H9 (cell line): ENCODE data around the gene CLCN2. TPM values are rescaled to one million over a fixed set of nuclear protein-coding genes. Genes with fewer than 3 reads are reported as not detected.

Experiments used
- DNase-seq: peaks from one replicate; pipeline ENCODE4 v3.0.0-alpha.2; 2017
- H2AFZ ChIP-seq: one replicate; pipeline ENCODE4 v1.6.1; 2013; ENCODE audit warnings: mild to moderate bottlenecking, low read length, control low read depth, moderate library complexity
- H2AK5ac ChIP-seq: 2 replicates; pipeline ENCODE4 v1.6.1; 2013; ENCODE audit warnings: low read length, control low read depth, mixed read lengths; ENCODE audit not compliant: insufficient read length
- H2BK120ac ChIP-seq: one replicate; pipeline ENCODE4 v1.6.1; 2013; ENCODE audit warnings: low read depth, mild to moderate bottlenecking, low read length, control low read depth, inconsistent platforms; ENCODE audit not compliant: poor library complexity, severe bottlenecking
- H2BK12ac ChIP-seq: 2 replicates; pipeline ENCODE4 v1.6.1; 2013; ENCODE audit warnings: low read length, control low read depth, mixed read lengths, low read depth; ENCODE audit not compliant: insufficient read length
- H2BK15ac ChIP-seq: 2 replicates; pipeline ENCODE4 v1.6.1; 2013; ENCODE audit warnings: low read depth, low read length, control low read depth
- H2BK20ac ChIP-seq: one replicate; pipeline ENCODE4 v1.6.1; 2013; ENCODE audit warnings: low read depth, mild to moderate bottlenecking, low read length, control low read depth, inconsistent platforms; ENCODE audit not compliant: poor library complexity, severe bottlenecking
- H2BK5ac ChIP-seq: 2 replicates; pipeline ENCODE4 v1.6.1; 2013; ENCODE audit warnings: low read length, control low read depth, mixed read lengths; ENCODE audit not compliant: insufficient read length
- H3K14ac ChIP-seq: 2 replicates; pipeline ENCODE4 v1.6.1; 2013; ENCODE audit warnings: low read length, control low read depth; ENCODE audit not compliant: insufficient read depth
- H3K18ac ChIP-seq: 2 replicates; pipeline ENCODE4 v1.6.1; 2013; ENCODE audit warnings: low read depth, mild to moderate bottlenecking, mixed read lengths, low read length, control low read depth; ENCODE audit not compliant: insufficient read length
- H3K23ac ChIP-seq: 2 replicates; pipeline ENCODE4 v1.6.1; 2013; ENCODE audit warnings: low read length, control low read depth, mixed read lengths, low read depth; ENCODE audit not compliant: insufficient read length
- H3K23me2 ChIP-seq: 2 replicates; pipeline ENCODE4 v1.6.1; 2013; ENCODE audit warnings: low read depth, mild to moderate bottlenecking, mixed read lengths, low read length, control low read depth; ENCODE audit not compliant: insufficient read length, poor library complexity, severe bottlenecking
- H3K27ac ChIP-seq: 2 replicates; pipeline ENCODE4 v1.5.1; 2013; ENCODE audit warnings: low read length, control low read depth, mixed read lengths, low read depth; ENCODE audit not compliant: insufficient read length
- H3K27me3 ChIP-seq: 2 replicates; pipeline ENCODE4 v1.6.1; 2013; ENCODE audit warnings: low read length, control low read depth, inconsistent platforms; ENCODE audit not compliant: insufficient read depth
- H3K4ac ChIP-seq: 2 replicates; pipeline ENCODE4 v1.6.1; 2013; ENCODE audit warnings: low read depth, mild to moderate bottlenecking, control low read depth, inconsistent platforms, low read length, moderate library complexity
- H3K4me1 ChIP-seq: 2 replicates; pipeline ENCODE4 v1.6.1; 2013; ENCODE audit warnings: low read length, control low read depth, inconsistent platforms; ENCODE audit not compliant: insufficient read depth
- H3K4me2 ChIP-seq: 2 replicates; pipeline ENCODE4 v1.6.1; 2013; ENCODE audit warnings: low read length, control low read depth, mixed read lengths; ENCODE audit not compliant: insufficient read length, insufficient read depth
- H3K56ac ChIP-seq: 2 replicates; pipeline ENCODE4 v1.6.1; 2013; ENCODE audit warnings: low read depth, mild to moderate bottlenecking, mixed read lengths, low read length, control low read depth; ENCODE audit not compliant: insufficient read length
- H3K79me1 ChIP-seq: 2 replicates; pipeline ENCODE4 v1.6.1; 2013; ENCODE audit warnings: low read depth, mild to moderate bottlenecking, moderate library complexity, low read length, control low read depth, inconsistent platforms; ENCODE audit not compliant: insufficient read depth, poor library complexity, severe bottlenecking
- H3K79me2 ChIP-seq: 2 replicates; pipeline ENCODE4 v1.6.1; 2013; ENCODE audit warnings: low read length, control low read depth, inconsistent platforms; ENCODE audit not compliant: insufficient read depth
- H3K9ac ChIP-seq: 2 replicates; pipeline ENCODE4 v1.6.1; 2013; ENCODE audit warnings: low read length, control low read depth, mixed read lengths; ENCODE audit not compliant: insufficient read length; ENCODE audit errors: extremely low read depth
- H3K9me3 ChIP-seq: one replicate; pipeline ENCODE4 v1.6.1; 2013; ENCODE audit warnings: low read depth, low read length, inconsistent platforms; ENCODE audit not compliant: control insufficient read depth
- H3T11ph ChIP-seq: one replicate; pipeline ENCODE4 v1.6.1; 2013; ENCODE audit warnings: mild to moderate bottlenecking, low read length, control low read depth, inconsistent platforms
- H4K20me1 ChIP-seq: one replicate; pipeline ENCODE4 v1.6.1; 2013; ENCODE audit not compliant: control insufficient read depth, insufficient read length, insufficient read depth
- H4K5ac ChIP-seq: 2 replicates; pipeline ENCODE4 v1.6.1; 2013; ENCODE audit warnings: low read depth, mild to moderate bottlenecking, mixed read lengths, low read length, control low read depth; ENCODE audit not compliant: insufficient read length
- H4K8ac ChIP-seq: replicated peaks from 2 replicates; pipeline ENCODE4 v1.6.1; 2013; ENCODE audit warnings: low read length, control low read depth, mixed read lengths, low read depth; ENCODE audit not compliant: insufficient read length
- H4K91ac ChIP-seq: 2 replicates; pipeline ENCODE4 v1.6.1; 2013; ENCODE audit warnings: low read depth, mild to moderate bottlenecking, moderate library complexity, mixed read lengths, low read length, control low read depth; ENCODE audit not compliant: insufficient read length
- H3K27ac Mint-ChIP-seq, 3 experiments: 2 replicates in 2 of 3; 3 replicates in 1 of 3; pipeline ENCODE4 v1.8.0; 2020 to 2021; ENCODE audit warnings: mixed read lengths in 3 of 3, mild to moderate bottlenecking in 1 of 3, moderate library complexity in 1 of 3
- H3K27me3 Mint-ChIP-seq: 2 replicates; pipeline ENCODE4 v1.8.0; 2021; ENCODE audit warnings: low read depth, mild to moderate bottlenecking, moderate library complexity, mixed read lengths
- H3K36me3 Mint-ChIP-seq, 3 experiments: 2 replicates in 2 of 3; 3 replicates in 1 of 3; pipeline ENCODE4 v1.8.0; 2020 to 2021; ENCODE audit warnings: low read depth in 3 of 3, mixed read lengths in 3 of 3; ENCODE audit not compliant: insufficient read depth in 1 of 3
- H3K4me1 Mint-ChIP-seq, 2 experiments: 2 replicates each; pipeline ENCODE4 v1.8.0; 2020; ENCODE audit warnings: mixed read lengths in 2 of 2
- H3K4me3 Mint-ChIP-seq, 2 experiments: 2 replicates in 1 of 2; 3 replicates in 1 of 2; pipeline ENCODE4 v1.8.0; 2020 to 2021; ENCODE audit warnings: mild to moderate bottlenecking in 2 of 2, mixed read lengths in 2 of 2, moderate library complexity in 1 of 2
- H3K9me3 Mint-ChIP-seq, 2 experiments: 2 replicates in 1 of 2; 3 replicates in 1 of 2; pipeline ENCODE4 v1.8.0; 2020; ENCODE audit warnings: mild to moderate bottlenecking in 2 of 2, mixed read lengths in 2 of 2, moderate library complexity in 1 of 2
- WGBS: extraction: QIAGEN DNeasy Blood & Tissue Kit; methylation state at CpG from one replicate; pipeline ENCODE4 v1.1.7; 2013; ENCODE audit warnings: missing lambda C conversion rate, low lambda C conversion rate, mixed read lengths; ENCODE audit not compliant: insufficient read length; ENCODE audit errors: extremely low coverage; 5-methylcytosine and 5-hydroxymethylcytosine counted together
- total RNA-seq: library from RNA; stranded (reverse); gene quantifications from 2 replicates; pipeline ENCODE4 v1.2.1, GENCODE V29; 2021
- TF ChIP-seq, protein P1 (sequence below): fragments of 200-600 bp; sonication (generic); conservative IDR thresholded peaks from 3 replicates; pipeline ENCODE4 v1.8.0; 2021; ENCODE audit warnings: antibody characterized with exemption, mild to moderate bottlenecking

Gene CLCN2
- total RNA-seq, 1 experiment from 2014 or later = 17.2 TPM

DNA sequence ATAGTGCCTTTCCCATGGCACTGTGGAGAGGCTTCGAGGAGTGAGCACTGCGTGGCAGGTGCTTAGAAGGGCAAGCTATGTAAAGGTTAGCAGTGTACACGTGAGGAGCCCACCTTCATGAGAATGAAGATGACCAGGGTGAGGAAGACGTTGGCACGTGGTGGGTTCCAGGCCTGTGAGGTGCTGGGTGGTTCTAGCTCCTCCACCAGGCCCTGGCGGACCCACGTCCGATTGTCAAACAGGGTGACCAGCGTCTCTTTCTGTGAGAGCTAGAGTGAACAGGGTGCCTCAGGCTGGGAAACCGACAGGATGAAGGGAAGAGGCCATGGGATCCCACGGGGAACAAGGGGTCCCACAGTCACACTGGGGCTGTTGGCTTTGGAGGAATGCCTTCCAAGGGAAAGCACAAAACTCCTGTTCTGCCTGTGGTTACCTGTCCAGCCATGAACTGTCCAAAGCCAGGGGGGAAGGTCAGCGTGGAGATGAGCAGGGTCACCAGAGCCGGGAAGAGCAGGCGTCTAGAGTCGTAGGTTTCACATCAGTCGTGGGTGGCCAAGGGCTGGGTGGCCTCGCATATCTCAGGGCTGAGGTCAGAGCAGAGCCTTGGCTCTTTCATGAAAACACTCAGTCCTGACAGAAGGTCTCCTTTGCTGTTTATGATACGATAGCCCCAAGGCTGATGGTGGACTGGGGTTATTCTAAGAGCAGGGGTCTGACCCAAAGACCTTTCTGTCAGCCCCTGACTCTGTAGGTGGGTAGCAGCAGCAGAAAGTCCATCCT, 6.0 kb downstream of the CLCN2 start:
- peaks cover 20 to 30% of the 10 kb centered on the region in 2 experiments for H3K4me1 Mint-ChIP-seq
- no peak overlapping the region for H2BK15ac ChIP-seq
- H3K27ac Mint-ChIP-seq = peak overlapping the region in 1 of 3 experiments; percentile 42; a peak in 1 of 7 replicates
- H2BK12ac ChIP-seq = no peak overlapping the region
- H2BK5ac ChIP-seq = no peak overlapping the region
- H2AK5ac ChIP-seq = no peak overlapping the region
- H3K9ac ChIP-seq = no peak overlapping the region
- no peak overlapping the region for H3K23ac ChIP-seq
- no peak overlapping the region for H4K91ac ChIP-seq
- H4K8ac ChIP-seq = no peak overlapping the region
- H3K27me3 ChIP-seq = no peaks in the 10 kb centered on the region
- no peak overlapping the region for H3K4me2 ChIP-seq
- H3K4ac ChIP-seq = no peak overlapping the region
- no peak overlapping the region for H3K56ac ChIP-seq
- H3K9me3 Mint-ChIP-seq = no peaks in the 10 kb centered on the region; a peak in 1 of 5 replicates
- no peak overlapping the region for H3T11ph ChIP-seq
- H2BK20ac ChIP-seq = no peak overlapping the region
- H3K4me3 Mint-ChIP-seq = no peak overlapping the region; a peak in 1 of 5 replicates
- WGBS = no CpG with 5 or more reads among the region's 18 CpGs
- peaks cover 5% of the 10 kb centered on the region for H3K23me2 ChIP-seq
- H3K4me1 ChIP-seq = peaks cover 2% of the 10 kb centered on the region; the same call in 1 of the 2 replicates
- DNase-seq = no peak
- no peaks in the 10 kb centered on the region for H4K20me1 ChIP-seq
- no peak overlapping the region for H4K5ac ChIP-seq
- no peak overlapping the region for H2AFZ ChIP-seq
- H3K9me3 ChIP-seq = no peaks in the 10 kb centered on the region
- no peak overlapping the region for H3K14ac ChIP-seq
- no peak overlapping the region for H2BK120ac ChIP-seq
- peaks cover 22 to 61% (median 54%) of the 10 kb centered on the region in 3 experiments; a peak in 6 of 7 replicates for H3K36me3 Mint-ChIP-seq
- H3K18ac ChIP-seq = no peak overlapping the region
- H3K27ac ChIP-seq = no peak overlapping the region
- TF ChIP-seq, protein P1, sequence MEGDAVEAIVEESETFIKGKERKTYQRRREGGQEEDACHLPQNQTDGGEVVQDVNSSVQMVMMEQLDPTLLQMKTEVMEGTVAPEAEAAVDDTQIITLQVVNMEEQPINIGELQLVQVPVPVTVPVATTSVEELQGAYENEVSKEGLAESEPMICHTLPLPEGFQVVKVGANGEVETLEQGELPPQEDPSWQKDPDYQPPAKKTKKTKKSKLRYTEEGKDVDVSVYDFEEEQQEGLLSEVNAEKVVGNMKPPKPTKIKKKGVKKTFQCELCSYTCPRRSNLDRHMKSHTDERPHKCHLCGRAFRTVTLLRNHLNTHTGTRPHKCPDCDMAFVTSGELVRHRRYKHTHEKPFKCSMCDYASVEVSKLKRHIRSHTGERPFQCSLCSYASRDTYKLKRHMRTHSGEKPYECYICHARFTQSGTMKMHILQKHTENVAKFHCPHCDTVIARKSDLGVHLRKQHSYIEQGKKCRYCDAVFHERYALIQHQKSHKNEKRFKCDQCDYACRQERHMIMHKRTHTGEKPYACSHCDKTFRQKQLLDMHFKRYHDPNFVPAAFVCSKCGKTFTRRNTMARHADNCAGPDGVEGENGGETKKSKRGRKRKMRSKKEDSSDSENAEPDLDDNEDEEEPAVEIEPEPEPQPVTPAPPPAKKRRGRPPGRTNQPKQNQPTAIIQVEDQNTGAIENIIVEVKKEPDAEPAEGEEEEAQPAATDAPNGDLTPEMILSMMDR = no peak
- H3K79me1 ChIP-seq = no peaks in the 10 kb centered on the region
- peaks cover 4% of the 10 kb centered on the region for H3K27me3 Mint-ChIP-seq
- H3K79me2 ChIP-seq = no peaks in the 10 kb centered on the region; the same call in 1 of the 2 replicates
